ENCODE data around the gene ATXN3L. TPM values are rescaled to one million over a fixed set of nuclear protein-coding genes. Genes with fewer than 3 reads are reported as not detected.
A peak's percentile ranks its signal among the peaks of the same experiment; 100 is the strongest.

The ATXN3L gene
- total RNA-seq, 1 experiment from 2014 or later: not detected

DNA sequence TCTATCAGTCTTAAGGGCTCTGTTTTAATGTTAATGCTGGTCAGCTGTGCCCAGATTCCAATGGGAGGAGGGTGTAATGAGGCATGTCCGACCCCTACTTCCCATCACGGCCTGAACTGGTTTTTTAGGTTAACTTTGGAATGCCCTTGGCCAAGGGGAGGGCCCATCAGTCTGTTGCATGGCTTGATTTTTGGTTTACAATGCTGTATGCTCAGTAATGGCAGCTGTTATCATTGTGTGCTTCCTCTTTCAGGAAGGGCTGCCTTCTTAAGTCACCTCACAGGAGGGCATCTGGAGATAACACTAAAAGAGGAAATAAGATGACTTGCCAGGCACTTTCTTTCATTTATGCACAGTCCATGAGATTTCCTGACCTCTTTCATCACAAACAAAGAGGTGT, 36.3 kb downstream of the ATXN3L start:
- TF ChIP-seq, protein P1, sequence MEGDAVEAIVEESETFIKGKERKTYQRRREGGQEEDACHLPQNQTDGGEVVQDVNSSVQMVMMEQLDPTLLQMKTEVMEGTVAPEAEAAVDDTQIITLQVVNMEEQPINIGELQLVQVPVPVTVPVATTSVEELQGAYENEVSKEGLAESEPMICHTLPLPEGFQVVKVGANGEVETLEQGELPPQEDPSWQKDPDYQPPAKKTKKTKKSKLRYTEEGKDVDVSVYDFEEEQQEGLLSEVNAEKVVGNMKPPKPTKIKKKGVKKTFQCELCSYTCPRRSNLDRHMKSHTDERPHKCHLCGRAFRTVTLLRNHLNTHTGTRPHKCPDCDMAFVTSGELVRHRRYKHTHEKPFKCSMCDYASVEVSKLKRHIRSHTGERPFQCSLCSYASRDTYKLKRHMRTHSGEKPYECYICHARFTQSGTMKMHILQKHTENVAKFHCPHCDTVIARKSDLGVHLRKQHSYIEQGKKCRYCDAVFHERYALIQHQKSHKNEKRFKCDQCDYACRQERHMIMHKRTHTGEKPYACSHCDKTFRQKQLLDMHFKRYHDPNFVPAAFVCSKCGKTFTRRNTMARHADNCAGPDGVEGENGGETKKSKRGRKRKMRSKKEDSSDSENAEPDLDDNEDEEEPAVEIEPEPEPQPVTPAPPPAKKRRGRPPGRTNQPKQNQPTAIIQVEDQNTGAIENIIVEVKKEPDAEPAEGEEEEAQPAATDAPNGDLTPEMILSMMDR (IDR thresholded peaks at IDR 0.05; ENCODE audit: unreplicated experiment): no peak
- Mint-ChIP-seq H3K36me3 (ENCODE audit: insufficient read depth, unreplicated experiment) (no peaks in the 10 kb centered on the region), H3K9me3 (ENCODE audit: unreplicated experiment) (no peaks in the 10 kb centered on the region), H3K4me3 (ENCODE audit: unreplicated experiment) (no peak overlapping the region), H3K27me3 (ENCODE audit: insufficient read depth, unreplicated experiment) (peaks cover 15% of the 10 kb centered on the region), H3K4me1 (ENCODE audit: insufficient read depth, unreplicated experiment) (peaks cover 25% of the 10 kb centered on the region), H3K27ac (ENCODE audit: low read depth, unreplicated experiment) (peak overlapping the region; percentile 11)
- intact Hi-C loops (cut with micrococcal nuclease): loop anchor here (5.0 kb wide), 1 partner anchor 204 kb away; no protein-coding TSS in a partner anchor
- ChIA-PET POLR2A (interaction anchor here (0.6 to 1.1 kb wide), 4 partner anchors 15 to 839 kb away, joined by 3 to 4 read pairs (median 4); no protein-coding TSS in a partner anchor), CTCF (interaction anchor here (0.8 to 1.1 kb wide), 3 partner anchors 8 to 204 kb away, joined by 5 to 6 read pairs (median 6); no protein-coding TSS in a partner anchor)
- no peak for DNase-seq (ENCODE audit: unreplicated experiment)
- no TSS peak for BruUV-seq (replicated peaks)

DNA sequence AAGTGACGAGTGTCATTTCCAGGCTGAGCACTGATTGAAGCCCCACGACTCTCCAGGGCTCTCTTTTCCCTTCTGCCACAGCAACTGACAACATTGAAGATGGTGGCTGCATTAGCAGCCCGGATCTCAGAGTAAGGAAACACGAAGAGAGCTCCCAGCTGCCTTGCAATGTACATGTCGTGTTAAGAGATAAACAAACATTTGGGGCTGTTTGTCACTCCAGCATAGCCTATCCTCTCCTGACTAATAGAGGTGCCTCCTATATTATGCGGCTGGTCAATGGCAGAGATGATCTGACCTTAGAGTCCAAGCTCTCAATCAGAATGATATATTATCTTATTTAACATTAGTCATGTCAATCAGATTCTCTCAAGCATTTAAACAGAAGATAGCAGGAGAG, 38.6 kb downstream of the ATXN3L start:
- intact Hi-C loops (cut with micrococcal nuclease): loop anchor here (5.0 kb wide), 1 partner anchor 206 kb away; no protein-coding TSS in a partner anchor
- H3K27me3 Mint-ChIP-seq (ENCODE audit: insufficient read depth, unreplicated experiment): peaks cover 15% of the 10 kb centered on the region
- ChIA-PET POLR2A (no interaction called here), CTCF (no interaction called here)
- no peaks in the 10 kb centered on the region for H3K36me3 Mint-ChIP-seq (ENCODE audit: insufficient read depth, unreplicated experiment)
- TF ChIP-seq, protein P1 (IDR thresholded peaks at IDR 0.05; ENCODE audit: unreplicated experiment): no peak
- DNase-seq (ENCODE audit: unreplicated experiment): no peak
- no peak overlapping the region for H3K4me3 Mint-ChIP-seq (ENCODE audit: unreplicated experiment)
- H3K4me1 Mint-ChIP-seq (ENCODE audit: insufficient read depth, unreplicated experiment): peaks cover 8% of the 10 kb centered on the region
- BruUV-seq (replicated peaks): no TSS peak
- no peaks in the 10 kb centered on the region for H3K9me3 Mint-ChIP-seq (ENCODE audit: unreplicated experiment)
- no peak overlapping the region for H3K27ac Mint-ChIP-seq (ENCODE audit: low read depth, unreplicated experiment)

DNA sequence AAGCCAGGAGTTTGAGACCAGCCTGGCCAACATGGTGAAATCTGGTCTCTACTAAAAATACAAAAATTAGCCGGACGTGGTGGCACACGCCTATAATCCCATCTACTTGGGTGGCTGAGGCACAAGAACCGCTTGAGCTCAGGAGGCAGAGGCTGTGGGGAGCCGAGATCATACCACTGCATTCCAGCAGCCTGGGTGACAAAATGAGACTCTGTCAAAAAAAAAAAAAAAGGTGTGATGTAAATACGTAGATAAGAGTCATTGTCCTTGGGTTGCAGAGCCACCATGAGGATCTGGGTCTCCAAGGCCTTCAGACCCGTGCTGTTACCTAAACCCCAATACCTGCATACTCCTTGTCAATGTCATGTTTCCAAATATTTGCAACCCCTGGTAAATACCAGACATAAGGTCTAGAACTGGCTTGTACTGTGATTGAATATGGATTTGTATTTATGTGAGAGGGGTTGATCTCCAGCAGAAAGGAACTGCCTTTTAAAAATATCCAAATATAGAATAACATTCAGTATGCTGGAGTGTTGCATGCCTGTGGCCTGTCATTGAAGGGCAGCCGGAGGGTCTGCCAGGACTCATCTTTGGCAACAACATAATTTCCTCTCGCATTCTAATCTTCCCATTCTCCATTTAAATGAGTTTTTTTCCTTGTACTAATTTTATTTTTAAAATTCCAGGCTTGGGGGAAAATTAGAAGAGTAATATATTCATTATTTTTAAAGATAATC, 40.4 kb downstream of the ATXN3L start:
- no peak overlapping the region for H3K27ac Mint-ChIP-seq (ENCODE audit: low read depth, unreplicated experiment)

DNA sequence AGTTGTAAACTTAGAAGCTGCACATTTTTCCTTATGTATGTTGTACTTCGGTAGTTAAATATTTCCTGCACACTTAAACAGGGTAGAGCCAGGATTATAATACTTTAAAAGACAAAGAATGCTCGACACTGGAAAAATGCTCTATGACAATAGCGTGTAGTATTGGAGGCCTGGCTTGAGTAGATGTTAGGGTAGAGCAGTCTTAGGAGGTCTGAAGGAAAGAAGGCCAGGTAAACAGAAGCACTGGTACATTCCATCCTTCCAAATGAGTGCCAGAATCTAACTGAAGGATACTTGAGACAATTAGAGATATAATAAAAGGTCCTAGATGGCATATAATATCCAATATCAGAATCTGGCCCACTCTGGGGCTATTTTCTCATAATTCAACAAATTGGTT, 42.3 kb downstream of the ATXN3L start:
- Mint-ChIP-seq H3K27me3 (ENCODE audit: insufficient read depth, unreplicated experiment) (peaks cover 11% of the 10 kb centered on the region), H3K4me1 (ENCODE audit: insufficient read depth, unreplicated experiment) (no peaks in the 10 kb centered on the region), H3K4me3 (ENCODE audit: unreplicated experiment) (no peak overlapping the region), H3K9me3 (ENCODE audit: unreplicated experiment) (no peaks in the 10 kb centered on the region), H3K27ac (ENCODE audit: low read depth, unreplicated experiment) (no peak overlapping the region), H3K36me3 (ENCODE audit: insufficient read depth, unreplicated experiment) (no peaks in the 10 kb centered on the region)
- no TSS peak for BruUV-seq (replicated peaks)
- CTCF ChIA-PET: no interaction called here
- intact Hi-C loops (cut with micrococcal nuclease): no loop called here
- TF ChIP-seq, protein P1 (IDR thresholded peaks at IDR 0.05; ENCODE audit: unreplicated experiment): no peak
- POLR2A ChIA-PET: no interaction called here
- no peak for DNase-seq (ENCODE audit: unreplicated experiment)

More for the DNA sequence above, 40.4 kb downstream of the ATXN3L start:
- Mint-ChIP-seq H3K27me3 (ENCODE audit: insufficient read depth, unreplicated experiment) (peaks cover 15% of the 10 kb centered on the region), H3K9me3 (ENCODE audit: unreplicated experiment) (no peaks in the 10 kb centered on the region), H3K36me3 (ENCODE audit: insufficient read depth, unreplicated experiment) (no peaks in the 10 kb centered on the region), H3K4me1 (ENCODE audit: insufficient read depth, unreplicated experiment) (peaks cover 8% of the 10 kb centered on the region), H3K4me3 (ENCODE audit: unreplicated experiment) (no peak overlapping the region)
- intact Hi-C loops (cut with micrococcal nuclease): loop anchor here (5.0 kb wide), 1 partner anchor 208 kb away; no protein-coding TSS in a partner anchor
- TF ChIP-seq, protein P1 (IDR thresholded peaks at IDR 0.05; ENCODE audit: unreplicated experiment): no peak
- ChIA-PET POLR2A (no interaction called here), CTCF (no interaction called here)
- BruUV-seq (replicated peaks): no TSS peak
- DNase-seq (ENCODE audit: unreplicated experiment): no peak
